NCI-H526 (cell line): ENCODE results near the gene KCNJ10.

Experiments
- DNase-seq, 2 experiments: peaks; one replicate each; lab custom pipeline; 2025; lab: John Stamatoyannopoulos, UW

KCNJ10 gene

GRCh38 chr1:159991513-159991912 is 78.4 kb downstream of the KCNJ10 start:
- DNase-seq: no peak

- no peak for DNase-seq
Observed at GRCh38 chr1:159990005-159990404, 80.0 kb downstream of the KCNJ10 start.

- no peak for DNase-seq
Observed at GRCh38 chr1:159989581-159989980, 80.4 kb downstream of the KCNJ10 start.

DNA sequence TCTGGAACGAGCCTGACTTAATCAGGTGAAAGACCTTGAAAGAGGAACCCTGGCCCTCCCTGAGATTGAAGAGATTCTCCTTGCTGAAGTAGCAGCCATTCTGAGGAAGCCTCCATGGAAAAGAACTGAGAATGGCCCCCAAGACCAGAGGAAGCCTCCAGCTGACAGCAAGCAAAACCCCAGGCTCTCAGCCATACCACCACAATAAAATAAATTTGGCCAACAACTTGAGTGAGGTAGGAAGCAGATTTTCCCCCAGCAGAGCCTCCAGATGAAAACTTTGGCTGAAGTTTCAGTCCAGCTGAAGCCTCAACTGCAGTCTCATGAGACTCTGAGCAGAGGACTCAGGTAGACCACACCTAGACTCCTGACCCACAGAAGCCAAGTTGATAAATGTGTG is 82.0 kb downstream of the KCNJ10 start:
- DNase-seq: no peak

DNA sequence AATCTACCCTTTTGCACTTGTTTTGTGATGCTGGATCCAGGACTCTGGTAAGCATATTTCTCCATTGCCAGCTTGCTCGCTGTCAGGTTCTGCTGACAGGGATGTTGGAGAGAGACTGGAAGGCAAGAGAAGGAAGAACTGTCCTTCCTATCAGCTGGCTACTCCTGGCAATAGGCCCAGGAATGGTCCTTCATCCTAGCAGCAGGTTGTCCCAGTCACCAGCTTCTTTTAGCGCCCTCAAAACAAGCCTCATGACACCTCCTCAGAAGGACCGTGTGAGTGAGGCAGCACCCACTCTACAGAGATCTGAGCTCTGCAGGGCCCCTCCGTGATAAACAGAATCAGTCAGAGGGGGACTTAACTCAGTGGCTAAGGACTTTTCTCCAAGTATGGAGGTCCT is 82.8 kb downstream of the KCNJ10 start:
- no peak for DNase-seq

- DNase-seq: no peak
Observed at GRCh38 chr1:159986531-159986930, 83.4 kb downstream of the KCNJ10 start.

GRCh38 chr1:159986093-159986492 is 83.9 kb downstream of the KCNJ10 start:
- no peak for DNase-seq

DNA sequence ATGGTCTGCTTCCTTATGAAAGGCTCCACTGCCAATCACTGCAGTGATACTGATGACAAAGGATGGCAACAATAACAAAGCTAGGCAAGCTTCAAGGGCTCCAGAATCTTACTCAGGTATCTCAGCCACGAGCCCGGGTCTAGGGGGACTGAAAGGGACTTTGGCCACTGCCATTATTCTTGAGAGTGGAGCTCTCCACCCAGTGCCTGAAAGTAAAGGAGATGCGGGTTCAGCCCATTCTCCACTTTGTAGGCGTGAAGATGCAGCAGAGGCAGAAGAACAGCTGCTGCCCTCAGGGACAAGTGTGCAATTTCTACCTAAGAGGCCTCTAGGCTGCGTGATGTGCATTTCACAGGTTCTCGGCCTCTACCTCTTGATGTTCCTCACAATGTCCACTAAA is 84.5 kb downstream of the KCNJ10 start:
- DNase-seq: no peak

DNA sequence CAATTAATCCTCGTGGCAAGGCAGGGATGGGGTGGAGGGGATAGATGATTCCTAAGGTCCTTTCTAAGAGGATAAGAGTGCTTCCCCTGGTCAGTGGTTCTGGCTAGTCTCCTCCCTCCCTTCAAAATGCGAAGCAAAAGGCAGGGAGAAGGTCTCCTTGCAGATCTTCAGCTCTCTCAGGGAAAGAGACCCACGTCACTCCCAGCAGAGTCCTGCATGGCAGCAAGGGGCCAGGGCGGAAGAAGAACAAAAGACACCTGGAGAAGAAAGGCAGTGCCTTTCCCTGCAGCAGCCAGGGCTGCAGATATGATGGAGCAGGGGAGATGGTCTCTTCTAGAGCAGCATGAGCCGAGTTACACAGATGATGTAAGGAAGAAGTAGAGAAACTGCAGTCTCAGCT is 86.3 kb downstream of the KCNJ10 start:
- no peak for DNase-seq

DNA sequence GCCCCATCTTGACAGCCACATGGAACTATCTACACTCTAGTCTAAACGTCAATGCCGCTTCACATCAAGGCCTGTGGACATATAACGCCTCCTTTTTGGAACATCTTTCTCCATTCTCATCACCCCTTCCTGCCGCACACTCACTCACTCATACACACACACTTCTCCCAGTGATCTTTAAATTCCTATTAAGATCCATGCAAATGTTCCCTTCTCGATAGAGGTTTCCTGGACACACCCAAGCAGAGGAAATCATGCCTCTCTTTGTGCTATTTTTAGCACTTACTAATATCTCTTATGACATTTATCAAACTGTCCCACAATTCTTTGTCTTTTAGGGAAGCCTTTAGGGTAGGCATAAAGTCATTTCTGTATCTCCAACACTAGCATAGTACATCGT is 87.7 kb downstream of the KCNJ10 start:
- DNase-seq: no peak

DNA sequence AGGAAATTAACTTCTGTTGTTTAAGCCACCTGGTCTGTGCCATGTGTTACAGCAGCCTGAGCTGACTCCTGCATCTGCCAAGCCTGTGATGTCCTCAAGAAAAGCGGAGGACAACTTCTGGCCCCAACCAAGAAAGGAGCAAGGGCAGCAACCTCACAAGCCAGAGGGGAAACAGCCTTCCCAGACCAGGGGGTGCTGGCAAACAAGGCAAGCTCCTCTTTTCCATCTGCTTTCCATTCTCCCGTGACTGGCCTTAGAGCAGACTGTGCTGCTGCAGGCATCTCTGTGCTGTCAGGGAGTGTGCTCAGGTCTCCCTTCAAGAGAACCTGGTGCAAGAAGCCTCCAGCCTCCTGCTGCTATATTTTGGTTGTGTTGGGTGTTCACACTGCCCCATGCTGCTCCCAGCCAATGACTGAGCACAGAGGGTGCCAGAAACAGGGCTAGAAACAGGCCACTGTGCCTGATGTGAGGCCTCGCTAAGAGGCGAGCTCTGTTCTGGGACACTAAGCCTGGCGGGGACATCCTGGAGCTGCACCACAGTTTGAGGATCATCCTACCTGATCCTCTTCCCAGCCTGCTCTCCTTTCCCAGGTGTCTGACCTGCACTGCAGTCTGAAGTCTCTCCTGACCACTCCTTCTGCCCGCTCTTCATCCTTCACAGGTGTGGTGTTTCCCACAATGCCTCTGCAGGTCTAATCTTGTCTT is 88.5 kb downstream of the KCNJ10 start:
- no peak for DNase-seq

GRCh38 chr1:159980786-159981185 is 89.2 kb downstream of the KCNJ10 start:
- no peak for DNase-seq

DNA sequence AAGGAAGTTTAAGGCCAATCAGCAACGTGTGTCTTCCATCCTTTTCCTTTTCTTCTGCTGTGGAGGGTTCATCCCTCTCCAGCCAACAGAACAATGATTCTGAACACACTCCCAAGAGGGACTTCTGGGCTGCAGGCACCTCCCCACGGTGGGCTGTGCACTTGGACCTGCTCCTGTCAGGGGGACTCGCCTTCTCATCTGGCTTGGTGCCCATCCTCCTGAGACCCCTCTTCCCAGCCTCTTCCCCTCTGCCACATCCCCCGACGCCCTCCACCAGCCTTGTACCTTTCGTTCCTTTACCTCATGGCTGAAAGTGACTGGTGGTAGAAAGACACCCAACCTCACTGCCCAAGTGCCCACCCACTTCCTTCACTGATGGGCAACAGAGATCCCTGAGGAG is 89.9 kb downstream of the KCNJ10 start:
- DNase-seq: no peak

GRCh38 chr1:159979257-159979656 is 90.7 kb downstream of the KCNJ10 start:
- no peak for DNase-seq

- DNase-seq: no peak
Observed at GRCh38 chr1:159978107-159978398, 91.9 kb downstream of the KCNJ10 start.

DNA sequence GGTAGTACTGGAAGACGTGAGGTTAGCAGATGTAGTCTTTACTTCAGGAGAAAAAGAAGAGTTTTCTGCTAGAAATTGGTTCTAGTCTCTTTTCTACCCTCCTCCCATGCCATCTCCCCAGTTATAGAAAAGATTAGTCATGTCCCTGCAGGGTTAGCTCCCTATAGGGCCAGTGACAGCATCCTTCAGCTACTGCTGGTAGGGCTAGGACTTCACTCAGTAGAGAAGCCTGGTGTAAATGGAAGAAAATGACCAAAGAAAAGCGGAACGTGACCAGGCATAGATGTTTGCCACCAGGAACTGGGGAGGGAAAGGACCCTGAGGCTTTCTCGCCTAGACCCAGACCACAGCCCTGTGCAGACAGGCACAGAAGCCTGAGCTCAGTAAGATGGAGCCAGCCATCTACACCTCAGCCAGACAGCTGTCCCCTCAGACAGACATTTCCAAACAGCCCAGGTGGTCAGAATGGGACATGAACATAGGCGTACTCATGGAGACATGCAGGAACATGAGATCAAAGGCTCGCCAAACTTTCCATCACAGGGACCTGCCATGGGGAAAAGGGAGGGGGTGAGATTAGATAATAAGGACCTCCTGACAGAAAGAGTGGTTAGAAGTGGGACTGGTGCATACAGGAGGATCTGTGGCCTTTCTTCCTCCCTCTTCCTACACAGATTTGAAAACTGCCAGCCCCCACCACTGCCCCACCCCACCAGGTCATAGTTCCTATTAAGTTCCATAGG is 92.4 kb downstream of the KCNJ10 start:
- no peak for DNase-seq

DNA sequence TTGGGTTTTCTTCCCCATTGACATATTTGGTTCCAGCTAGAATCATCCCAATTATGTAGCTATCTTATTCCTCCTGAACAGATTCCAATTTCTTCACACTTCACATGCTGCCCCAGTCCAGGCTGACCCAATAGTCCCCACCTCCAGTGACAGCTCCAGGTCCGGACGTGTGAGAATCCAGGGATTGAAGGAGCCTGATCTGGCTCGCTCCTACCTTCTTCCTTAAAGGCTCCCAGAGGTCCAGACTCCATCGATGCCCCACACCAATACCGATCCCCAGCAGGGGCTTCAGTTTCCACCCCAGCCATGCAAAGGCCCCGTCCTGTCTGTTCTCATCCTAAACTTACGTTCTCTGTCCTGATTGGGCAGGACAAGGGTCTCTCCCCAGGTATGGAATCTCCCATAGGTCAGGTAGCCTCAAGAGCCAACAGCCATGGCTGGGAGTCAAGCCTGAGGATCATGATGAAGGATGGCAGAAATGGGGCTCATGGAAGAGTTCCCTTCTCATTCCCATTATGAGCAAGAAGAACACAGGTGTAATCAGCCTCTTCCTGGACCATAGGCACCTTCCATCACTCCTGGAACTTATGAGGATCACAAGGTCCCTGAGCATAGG is 95.5 kb downstream of the KCNJ10 start:
- no peak for DNase-seq

- no peak for DNase-seq
Observed at GRCh38 chr1:159973350-159973940, 96.5 kb downstream of the KCNJ10 start.

DNA sequence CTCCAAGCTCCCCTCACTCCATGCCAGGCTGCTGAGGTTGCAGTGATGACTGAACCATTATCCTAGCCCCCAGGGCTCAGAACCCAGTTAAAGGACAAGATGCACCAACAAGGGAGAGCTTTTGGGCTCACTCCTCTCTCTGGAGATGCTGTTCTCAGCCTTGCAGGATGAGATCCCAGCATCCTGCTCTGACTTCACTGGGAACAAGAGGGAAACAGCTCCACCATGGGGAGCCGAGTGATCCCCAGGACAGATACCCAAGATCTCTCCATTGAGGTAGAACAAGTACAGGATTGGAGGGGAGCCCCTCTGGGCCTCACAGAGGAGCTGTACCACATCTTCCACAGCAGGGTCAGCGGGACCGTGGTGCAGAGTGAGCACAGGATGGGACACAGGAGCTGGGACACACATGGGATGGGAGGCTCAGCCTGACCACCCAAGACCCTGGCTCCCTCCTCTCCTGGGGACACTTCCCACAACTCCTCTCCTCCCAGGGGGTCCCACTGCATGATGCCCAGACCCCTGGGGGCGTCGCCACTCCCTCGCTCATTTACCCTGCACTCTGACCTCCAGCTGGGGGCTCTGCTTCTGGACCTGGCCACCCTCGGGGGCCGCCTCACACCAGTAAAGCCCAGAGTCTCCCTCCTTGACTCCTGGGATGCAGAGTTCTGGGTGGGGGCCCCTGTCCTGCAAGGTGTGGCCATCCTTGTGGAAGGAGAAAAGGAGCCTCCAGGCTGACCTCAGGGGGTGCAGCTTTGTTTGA is 97.3 kb downstream of the KCNJ10 start:
- DNase-seq: no peak

- peak in 1 of 2 experiments; percentile 15 for DNase-seq
Observed at GRCh38 chr1:159970932-159971342, 99.0 kb downstream of the KCNJ10 start.

GRCh38 chr1:159968901-159969300 is 101.1 kb downstream of the KCNJ10 start:
- no peak for DNase-seq

GRCh38 chr1:159965263-159965662 is 104.7 kb downstream of the KCNJ10 start:
- DNase-seq: no peak
